ENCODE measurements around the gene MAN2B2. TPM values are rescaled to one million over a fixed set of nuclear protein-coding genes. Genes with fewer than 3 reads are reported as not detected.

The MAN2B2 gene
- total RNA-seq, 2 experiments from 2014 or later, result 13.7 to 19.4 TPM

DNA sequence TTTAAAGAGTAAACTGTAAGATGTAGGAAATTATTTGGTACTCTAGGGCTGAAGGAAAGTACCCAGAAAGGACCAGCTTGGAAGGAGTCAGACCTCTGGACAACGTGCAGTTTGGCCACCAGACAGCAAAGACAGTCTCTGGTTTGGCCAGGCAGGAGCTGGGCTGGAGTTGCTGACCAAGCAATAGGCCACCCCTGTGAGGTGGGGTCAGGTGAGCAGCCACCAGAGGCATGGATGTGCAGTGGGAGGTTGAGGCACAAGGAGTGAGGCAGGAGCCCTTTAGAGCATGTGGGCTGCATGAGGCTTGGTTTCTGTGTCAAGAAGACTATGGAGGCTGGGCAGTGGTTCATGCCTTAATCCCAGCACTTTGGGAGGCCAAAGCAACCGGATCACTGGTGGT is 47.8 kb downstream of the MAN2B2 start:
- intact Hi-C loops (cut with micrococcal nuclease; ENCODE audit: unreplicated experiment), result no loop called here
- no peaks in the 10 kb centered on the region for H3K9me2 ChIP-seq (ENCODE audit: insufficient read depth, low read length)
- no peaks in the 10 kb centered on the region for H3K79me2 ChIP-seq (ENCODE audit: insufficient read depth, low read depth, low read length)
- no peaks in the 10 kb centered on the region for H3K36me3 ChIP-seq (ENCODE audit: insufficient read depth, low read length)
- no peak overlapping the region for H3K4me3 ChIP-seq (ENCODE audit: low read depth, low read length, poor library complexity, severe bottlenecking)
- no peak for DNase-seq (ENCODE audit: low spot score)
- no peaks in the 10 kb centered on the region for H3K9me3 ChIP-seq (ENCODE audit: low read length)
- H3K4me1 ChIP-seq (ENCODE audit: insufficient read depth, low read length, poor library complexity, severe bottlenecking), result no peaks in the 10 kb centered on the region
- no peak overlapping the region for H2AFZ ChIP-seq (ENCODE audit: low read length)
- no peaks in the 10 kb centered on the region for H4K20me1 ChIP-seq (ENCODE audit: insufficient read depth, low read length)
- no peak overlapping the region for H3K27ac ChIP-seq (ENCODE audit: low read depth, low read length, poor library complexity, severe bottlenecking)
- H3K4me2 ChIP-seq (ENCODE audit: low read length), result no peak overlapping the region
- POLR2A ChIA-PET, result interaction anchor here (0.7 kb wide), 1 partner anchor 369 kb away, joined by 3 read pairs; no protein-coding TSS in a partner anchor
- no TSS peak for BruUV-seq (replicated peaks)
- TF ChIP-seq, protein P1, sequence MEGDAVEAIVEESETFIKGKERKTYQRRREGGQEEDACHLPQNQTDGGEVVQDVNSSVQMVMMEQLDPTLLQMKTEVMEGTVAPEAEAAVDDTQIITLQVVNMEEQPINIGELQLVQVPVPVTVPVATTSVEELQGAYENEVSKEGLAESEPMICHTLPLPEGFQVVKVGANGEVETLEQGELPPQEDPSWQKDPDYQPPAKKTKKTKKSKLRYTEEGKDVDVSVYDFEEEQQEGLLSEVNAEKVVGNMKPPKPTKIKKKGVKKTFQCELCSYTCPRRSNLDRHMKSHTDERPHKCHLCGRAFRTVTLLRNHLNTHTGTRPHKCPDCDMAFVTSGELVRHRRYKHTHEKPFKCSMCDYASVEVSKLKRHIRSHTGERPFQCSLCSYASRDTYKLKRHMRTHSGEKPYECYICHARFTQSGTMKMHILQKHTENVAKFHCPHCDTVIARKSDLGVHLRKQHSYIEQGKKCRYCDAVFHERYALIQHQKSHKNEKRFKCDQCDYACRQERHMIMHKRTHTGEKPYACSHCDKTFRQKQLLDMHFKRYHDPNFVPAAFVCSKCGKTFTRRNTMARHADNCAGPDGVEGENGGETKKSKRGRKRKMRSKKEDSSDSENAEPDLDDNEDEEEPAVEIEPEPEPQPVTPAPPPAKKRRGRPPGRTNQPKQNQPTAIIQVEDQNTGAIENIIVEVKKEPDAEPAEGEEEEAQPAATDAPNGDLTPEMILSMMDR (conservative IDR thresholded peaks at IDR 0.05; ENCODE audit: low read length), result no peak
- TF ChIP-seq EZH2phosphoT487 (IDR thresholded peaks at IDR 0.05; ENCODE audit: borderline replicate concordance, low read depth, low read length), result no peak
- CTCF ChIA-PET (ENCODE audit: unreplicated experiment), result no interaction called here

DNA sequence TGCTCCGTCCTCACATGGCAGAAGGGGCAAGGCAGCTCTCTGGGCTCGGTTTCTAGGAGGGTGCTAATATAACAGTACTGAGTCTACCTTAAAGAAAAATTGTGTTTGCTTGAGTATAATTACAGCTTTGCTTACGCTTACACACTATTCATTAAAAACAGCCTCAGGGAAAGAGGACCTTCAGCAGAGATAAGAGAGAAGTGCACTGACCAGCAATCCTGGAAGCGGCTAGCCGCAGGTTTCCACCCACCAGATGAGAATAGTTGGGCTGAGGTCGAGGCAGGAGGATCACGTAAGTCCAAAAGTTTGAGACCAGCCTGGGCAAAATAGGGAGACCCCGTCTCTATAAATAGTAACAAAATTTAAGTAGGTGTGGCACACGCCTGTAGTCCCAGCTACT is 50.3 kb downstream of the MAN2B2 start:
- H3K4me2 ChIP-seq (ENCODE audit: low read length), result no peak overlapping the region
- POLR2A ChIA-PET, result interaction anchor here (0.8 kb wide), 1 partner anchor 15 kb away, joined by 5 read pairs; no protein-coding TSS in a partner anchor

DNA sequence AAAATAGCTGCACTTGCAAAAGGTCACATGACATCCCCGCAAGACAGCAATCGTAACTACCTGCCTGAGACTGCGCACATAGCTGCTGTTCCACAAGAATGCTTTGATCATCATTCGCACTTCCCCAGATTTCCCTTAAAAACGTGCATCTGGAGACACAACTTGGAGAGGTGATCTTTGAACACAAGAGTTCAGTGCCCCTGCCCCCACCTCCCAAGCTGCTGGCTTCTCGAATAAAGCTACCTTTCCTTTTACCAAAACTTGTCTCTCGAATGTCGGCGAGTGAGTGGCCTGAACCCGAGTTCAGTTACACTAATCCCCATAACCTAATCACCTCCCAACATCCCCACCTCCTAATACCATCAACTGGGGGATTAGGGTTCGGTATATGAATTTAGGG is 51.1 kb downstream of the MAN2B2 start:
- no peak for TF ChIP-seq EZH2phosphoT487 (IDR thresholded peaks at IDR 0.05; ENCODE audit: borderline replicate concordance, low read depth, low read length)
- TF ChIP-seq, protein P1 (conservative IDR thresholded peaks at IDR 0.05; ENCODE audit: low read length), result no peak
- Histone ChIP-seq H3K4me3 (ENCODE audit: low read depth, low read length, poor library complexity, severe bottlenecking) (no peak overlapping the region), H3K9me2 (ENCODE audit: insufficient read depth, low read length) (no peaks in the 10 kb centered on the region), H3K79me2 (ENCODE audit: insufficient read depth, low read depth, low read length) (no peaks in the 10 kb centered on the region), H3K9me3 (ENCODE audit: low read length) (no peaks in the 10 kb centered on the region), H4K20me1 (ENCODE audit: insufficient read depth, low read length) (no peaks in the 10 kb centered on the region), H3K36me3 (ENCODE audit: insufficient read depth, low read length) (no peaks in the 10 kb centered on the region), H3K4me1 (ENCODE audit: insufficient read depth, low read length, poor library complexity, severe bottlenecking) (no peaks in the 10 kb centered on the region), H3K27ac (ENCODE audit: low read depth, low read length, poor library complexity, severe bottlenecking) (no peak overlapping the region), H3K4me2 (ENCODE audit: low read length) (no peak overlapping the region), H2AFZ (ENCODE audit: low read length) (no peak overlapping the region)
- DNase-seq (ENCODE audit: low spot score), result no peak
- POLR2A ChIA-PET, result interaction anchor here (0.8 kb wide), 1 partner anchor 14 kb away, joined by 5 read pairs; no protein-coding TSS in a partner anchor
- intact Hi-C loops (cut with micrococcal nuclease; ENCODE audit: unreplicated experiment), result no loop called here
- BruUV-seq (replicated peaks), result no TSS peak
- CTCF ChIA-PET (ENCODE audit: unreplicated experiment), result no interaction called here

More for the DNA sequence above, 50.3 kb downstream of the MAN2B2 start:
- Histone ChIP-seq H3K9me3 (ENCODE audit: low read length) (no peaks in the 10 kb centered on the region), H3K4me3 (ENCODE audit: low read depth, low read length, poor library complexity, severe bottlenecking) (no peak overlapping the region), H4K20me1 (ENCODE audit: insufficient read depth, low read length) (no peaks in the 10 kb centered on the region), H3K79me2 (ENCODE audit: insufficient read depth, low read depth, low read length) (no peaks in the 10 kb centered on the region), H3K36me3 (ENCODE audit: insufficient read depth, low read length) (no peaks in the 10 kb centered on the region), H3K9me2 (ENCODE audit: insufficient read depth, low read length) (no peaks in the 10 kb centered on the region), H3K27ac (ENCODE audit: low read depth, low read length, poor library complexity, severe bottlenecking) (no peak overlapping the region), H2AFZ (ENCODE audit: low read length) (no peak overlapping the region), H3K4me1 (ENCODE audit: insufficient read depth, low read length, poor library complexity, severe bottlenecking) (no peaks in the 10 kb centered on the region)
- intact Hi-C loops (cut with micrococcal nuclease; ENCODE audit: unreplicated experiment), result no loop called here
- no TSS peak for BruUV-seq (replicated peaks)
- DNase-seq (ENCODE audit: low spot score), result no peak
- CTCF ChIA-PET (ENCODE audit: unreplicated experiment), result no interaction called here
- TF ChIP-seq, protein P1 (conservative IDR thresholded peaks at IDR 0.05; ENCODE audit: low read length), result no peak
- no peak for TF ChIP-seq EZH2phosphoT487 (IDR thresholded peaks at IDR 0.05; ENCODE audit: borderline replicate concordance, low read depth, low read length)
